ENCODE data around the gene ECHS1.

DNA sequence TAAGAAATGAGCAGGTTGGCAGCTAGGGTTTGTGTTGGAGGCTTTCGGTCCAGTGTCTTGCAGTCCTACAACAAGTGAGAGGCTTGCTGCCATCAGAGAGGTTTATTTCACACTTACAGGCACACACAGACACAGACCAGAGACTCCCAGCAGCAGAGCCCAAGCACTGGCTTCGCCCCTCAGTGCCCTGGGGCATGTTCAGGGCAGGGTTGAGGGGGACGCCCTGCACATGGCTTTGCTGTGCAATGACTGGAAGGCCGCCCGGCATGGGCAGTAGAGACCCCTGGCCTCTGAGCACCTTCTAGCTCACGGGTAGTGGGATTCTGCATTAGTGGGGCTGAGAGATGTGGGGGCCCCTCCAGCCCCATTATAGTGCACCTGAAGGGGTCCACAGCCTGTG, 47.4 kb upstream of the ECHS1 start:
- TF ChIP-seq, protein P1, sequence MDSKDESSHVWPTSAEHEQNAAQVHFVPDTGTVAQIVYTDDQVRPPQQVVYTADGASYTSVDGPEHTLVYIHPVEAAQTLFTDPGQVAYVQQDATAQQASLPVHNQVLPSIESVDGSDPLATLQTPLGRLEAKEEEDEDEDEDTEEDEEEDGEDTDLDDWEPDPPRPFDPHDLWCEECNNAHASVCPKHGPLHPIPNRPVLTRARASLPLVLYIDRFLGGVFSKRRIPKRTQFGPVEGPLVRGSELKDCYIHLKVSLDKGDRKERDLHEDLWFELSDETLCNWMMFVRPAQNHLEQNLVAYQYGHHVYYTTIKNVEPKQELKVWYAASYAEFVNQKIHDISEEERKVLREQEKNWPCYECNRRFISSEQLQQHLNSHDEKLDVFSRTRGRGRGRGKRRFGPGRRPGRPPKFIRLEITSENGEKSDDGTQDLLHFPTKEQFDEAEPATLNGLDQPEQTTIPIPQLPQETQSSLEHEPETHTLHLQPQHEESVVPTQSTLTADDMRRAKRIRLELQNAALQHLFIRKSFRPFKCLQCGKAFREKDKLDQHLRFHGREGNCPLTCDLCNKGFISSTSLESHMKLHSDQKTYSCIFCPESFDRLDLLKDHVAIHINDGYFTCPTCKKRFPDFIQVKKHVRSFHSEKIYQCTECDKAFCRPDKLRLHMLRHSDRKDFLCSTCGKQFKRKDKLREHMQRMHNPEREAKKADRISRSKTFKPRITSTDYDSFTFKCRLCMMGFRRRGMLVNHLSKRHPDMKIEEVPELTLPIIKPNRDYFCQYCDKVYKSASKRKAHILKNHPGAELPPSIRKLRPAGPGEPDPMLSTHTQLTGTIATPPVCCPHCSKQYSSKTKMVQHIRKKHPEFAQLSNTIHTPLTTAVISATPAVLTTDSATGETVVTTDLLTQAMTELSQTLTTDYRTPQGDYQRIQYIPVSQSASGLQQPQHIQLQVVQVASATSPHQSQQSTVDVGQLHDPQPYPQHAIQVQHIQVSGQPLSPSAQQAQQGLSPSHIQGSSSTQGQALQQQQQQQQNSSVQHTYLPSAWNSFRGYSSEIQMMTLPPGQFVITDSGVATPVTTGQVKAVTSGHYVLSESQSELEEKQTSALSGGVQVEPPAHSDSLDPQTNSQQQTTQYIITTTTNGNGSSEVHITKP (tag by site-specific recombination; IDR thresholded peaks at IDR 0.05) = no peak
- TF ChIP-seq, protein P2, sequence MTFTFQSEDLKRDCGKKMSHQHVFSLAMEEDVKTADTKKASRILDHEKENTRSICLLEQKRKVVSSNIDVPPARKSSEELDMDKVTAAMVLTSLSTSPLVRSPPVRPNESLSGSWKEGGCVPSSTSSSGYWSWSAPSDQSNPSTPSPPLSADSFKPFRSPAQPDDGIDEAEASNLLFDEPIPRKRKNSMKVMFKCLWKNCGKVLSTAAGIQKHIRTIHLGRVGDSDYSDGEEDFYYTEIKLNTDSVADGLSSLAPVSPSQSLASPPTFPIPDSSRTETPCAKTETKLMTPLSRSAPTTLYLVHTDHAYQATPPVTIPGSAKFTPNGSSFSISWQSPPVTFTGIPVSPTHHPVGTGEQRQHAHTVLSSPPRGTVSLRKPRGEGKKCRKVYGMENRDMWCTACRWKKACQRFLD (tag by site-specific recombination; IDR thresholded peaks at IDR 0.05) = no peak
- TF ChIP-seq, protein P3, sequence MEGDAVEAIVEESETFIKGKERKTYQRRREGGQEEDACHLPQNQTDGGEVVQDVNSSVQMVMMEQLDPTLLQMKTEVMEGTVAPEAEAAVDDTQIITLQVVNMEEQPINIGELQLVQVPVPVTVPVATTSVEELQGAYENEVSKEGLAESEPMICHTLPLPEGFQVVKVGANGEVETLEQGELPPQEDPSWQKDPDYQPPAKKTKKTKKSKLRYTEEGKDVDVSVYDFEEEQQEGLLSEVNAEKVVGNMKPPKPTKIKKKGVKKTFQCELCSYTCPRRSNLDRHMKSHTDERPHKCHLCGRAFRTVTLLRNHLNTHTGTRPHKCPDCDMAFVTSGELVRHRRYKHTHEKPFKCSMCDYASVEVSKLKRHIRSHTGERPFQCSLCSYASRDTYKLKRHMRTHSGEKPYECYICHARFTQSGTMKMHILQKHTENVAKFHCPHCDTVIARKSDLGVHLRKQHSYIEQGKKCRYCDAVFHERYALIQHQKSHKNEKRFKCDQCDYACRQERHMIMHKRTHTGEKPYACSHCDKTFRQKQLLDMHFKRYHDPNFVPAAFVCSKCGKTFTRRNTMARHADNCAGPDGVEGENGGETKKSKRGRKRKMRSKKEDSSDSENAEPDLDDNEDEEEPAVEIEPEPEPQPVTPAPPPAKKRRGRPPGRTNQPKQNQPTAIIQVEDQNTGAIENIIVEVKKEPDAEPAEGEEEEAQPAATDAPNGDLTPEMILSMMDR (tag by site-specific recombination; IDR thresholded peaks at IDR 0.05) = no peak
- TF ChIP-seq ZNF624 (tag by site-specific recombination; IDR thresholded peaks at IDR 0.05) (no peak), KLF10 (tag by site-specific recombination; IDR thresholded peaks at IDR 0.05) (no peak)
- TF ChIP-seq, protein P4, sequence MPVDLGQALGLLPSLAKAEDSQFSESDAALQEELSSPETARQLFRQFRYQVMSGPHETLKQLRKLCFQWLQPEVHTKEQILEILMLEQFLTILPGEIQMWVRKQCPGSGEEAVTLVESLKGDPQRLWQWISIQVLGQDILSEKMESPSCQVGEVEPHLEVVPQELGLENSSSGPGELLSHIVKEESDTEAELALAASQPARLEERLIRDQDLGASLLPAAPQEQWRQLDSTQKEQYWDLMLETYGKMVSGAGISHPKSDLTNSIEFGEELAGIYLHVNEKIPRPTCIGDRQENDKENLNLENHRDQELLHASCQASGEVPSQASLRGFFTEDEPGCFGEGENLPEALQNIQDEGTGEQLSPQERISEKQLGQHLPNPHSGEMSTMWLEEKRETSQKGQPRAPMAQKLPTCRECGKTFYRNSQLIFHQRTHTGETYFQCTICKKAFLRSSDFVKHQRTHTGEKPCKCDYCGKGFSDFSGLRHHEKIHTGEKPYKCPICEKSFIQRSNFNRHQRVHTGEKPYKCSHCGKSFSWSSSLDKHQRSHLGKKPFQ (tag by site-specific recombination; IDR thresholded peaks at IDR 0.05) = no peak
- TF ChIP-seq, protein P5, sequence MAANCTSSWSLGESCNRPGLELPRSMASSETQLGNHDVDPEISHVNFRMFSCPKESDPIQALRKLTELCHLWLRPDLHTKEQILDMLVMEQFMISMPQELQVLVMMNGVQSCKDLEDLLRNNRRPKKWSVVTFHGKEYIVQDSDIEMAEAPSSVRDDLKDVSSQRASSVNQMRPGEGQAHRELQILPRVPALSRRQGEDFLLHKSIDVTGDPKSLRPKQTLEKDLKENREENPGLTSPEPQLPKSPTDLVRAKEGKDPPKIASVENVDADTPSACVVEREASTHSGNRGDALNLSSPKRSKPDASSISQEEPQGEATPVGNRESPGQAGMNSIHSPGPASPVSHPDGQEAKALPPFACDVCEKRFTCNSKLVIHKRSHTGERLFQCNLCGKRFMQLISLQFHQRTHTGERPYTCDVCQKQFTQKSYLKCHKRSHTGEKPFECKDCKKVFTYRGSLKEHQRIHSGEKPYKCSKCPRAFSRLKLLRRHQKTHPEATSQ (tag by site-specific recombination; IDR thresholded peaks at IDR 0.05) = no peak
- TF ChIP-seq, protein P6, sequence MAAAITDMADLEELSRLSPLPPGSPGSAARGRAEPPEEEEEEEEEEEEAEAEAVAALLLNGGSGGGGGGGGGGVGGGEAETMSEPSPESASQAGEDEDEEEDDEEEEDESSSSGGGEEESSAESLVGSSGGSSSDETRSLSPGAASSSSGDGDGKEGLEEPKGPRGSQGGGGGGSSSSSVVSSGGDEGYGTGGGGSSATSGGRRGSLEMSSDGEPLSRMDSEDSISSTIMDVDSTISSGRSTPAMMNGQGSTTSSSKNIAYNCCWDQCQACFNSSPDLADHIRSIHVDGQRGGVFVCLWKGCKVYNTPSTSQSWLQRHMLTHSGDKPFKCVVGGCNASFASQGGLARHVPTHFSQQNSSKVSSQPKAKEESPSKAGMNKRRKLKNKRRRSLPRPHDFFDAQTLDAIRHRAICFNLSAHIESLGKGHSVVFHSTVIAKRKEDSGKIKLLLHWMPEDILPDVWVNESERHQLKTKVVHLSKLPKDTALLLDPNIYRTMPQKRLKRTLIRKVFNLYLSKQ (tag by site-specific recombination; IDR thresholded peaks at IDR 0.05; ENCODE audit: borderline replicate concordance) = no peak
